SIG-M5 (cell line): ENCODE results near the gene TNN.
"Not testable (repeated sequence)": the region's sequence is repeated elsewhere in the genome, so short reads cannot be mapped to it uniquely, and the experiment has no call there.

ENCODE experiments used
- DNase-seq: peaks from one replicate; lab custom pipeline; 2025; lab: John Stamatoyannopoulos, UW

Gene TNN

GRCh38 chr1:175067362-175068106 is at the start of gene TNN:
TNN (plus strand) TSS chr1:175067833; CDS start chr1:175077419, 9,586 bp downstream.
- no peak for DNase-seq

- DNase-seq, result no peak
Measured at GRCh38 chr1:175019524-175019923, 48.1 kb upstream of the TNN start.

- peak; percentile 88 for DNase-seq
Measured at GRCh38 chr1:175023043-175023921, 44.4 kb upstream of the TNN start, which contains the start of gene MRPS14. MRPS14 (minus strand) TSS chr1:175023425; CDS start chr1:175023408, 17 bp downstream.

GRCh38 chr1:175023922-175024242 is 43.8 kb upstream of the TNN start:
- DNase-seq, result not testable (repeated sequence)

- DNase-seq, result no peak
Measured at GRCh38 chr1:175024773-175025172, 42.9 kb upstream of the TNN start.

GRCh38 chr1:175033953-175034352 is 33.7 kb upstream of the TNN start:
- DNase-seq, result no peak

GRCh38 chr1:175034775-175035174 is 32.9 kb upstream of the TNN start:
- DNase-seq, result no peak

GRCh38 chr1:175035865-175036264 is 31.8 kb upstream of the TNN start:
- no peak for DNase-seq

- no peak for DNase-seq
Measured at GRCh38 chr1:175036476-175036875, 31.2 kb upstream of the TNN start.

GRCh38 chr1:175037416-175037815 is 30.2 kb upstream of the TNN start:
- no peak for DNase-seq

GRCh38 chr1:175040324-175040879 is 27.2 kb upstream of the TNN start:
- DNase-seq, result no peak

- no peak for DNase-seq
Measured at GRCh38 chr1:175042650-175043049, 25.0 kb upstream of the TNN start.

- no peak for DNase-seq
Measured at GRCh38 chr1:175043824-175044223, 23.8 kb upstream of the TNN start.

GRCh38 chr1:175044591-175044990 is 23.0 kb upstream of the TNN start:
- DNase-seq, result not testable (repeated sequence)

GRCh38 chr1:175045097-175045496 is 22.5 kb upstream of the TNN start:
- no peak for DNase-seq

- no peak for DNase-seq
Measured at GRCh38 chr1:175045519-175045918, 22.1 kb upstream of the TNN start.

- DNase-seq, result no peak
Measured at GRCh38 chr1:175050992-175051391, 16.6 kb upstream of the TNN start.

GRCh38 chr1:175054736-175055135 is 12.9 kb upstream of the TNN start:
- DNase-seq, result no peak

GRCh38 chr1:175062339-175062738 is 5.3 kb upstream of the TNN start:
- DNase-seq, result no peak

GRCh38 chr1:175062858-175063257 is 4.8 kb upstream of the TNN start:
- no peak for DNase-seq

- no peak for DNase-seq
Measured at GRCh38 chr1:175070818-175071217, 3.2 kb downstream of the TNN start.

GRCh38 chr1:175071276-175071943 is 3.8 kb downstream of the TNN start:
- no peak for DNase-seq
